SK-N-SH (cell line): Measurements from ENCODE around the gene ADIRF. TPM values are rescaled to one million over a fixed set of nuclear protein-coding genes. Genes with fewer than 3 reads are reported as not detected.
"Not testable (repeated sequence)": the region's sequence is repeated elsewhere in the genome, so short reads cannot be mapped to it uniquely, and the experiment has no call there.

Experiments
- CTCF ChIA-PET: fragments of 300-600, 350-600 bp; formaldehyde crosslinking; extraction: SDS; loops from one replicate; lab custom pipeline; 2021; lab: Yijun Ruan, JAX
- POLR2A ChIA-PET: fragments of 350-600 bp; sonication (Branson Sonifier 250); formaldehyde crosslinking; extraction: SDS; loops from one replicate; lab custom pipeline; 2020; ENCODE audit warnings: antibody characterized with exemption, inconsistent platforms; lab: Yijun Ruan, JAX
- DNase-seq: peaks from one replicate; pipeline ENCODE4 v3.0.0; 2012
- H2AFZ ChIP-seq: fragments of 200-600 bp; sonication (generic); 2 replicates; pipeline ENCODE4 v1.8.1; 2016; ENCODE audit warnings: antibody characterized with exemption, mild to moderate bottlenecking, low read depth
- H3F3A ChIP-seq: fragments of 200-600 bp; sonication (generic); replicated peaks from 2 replicates; pipeline ENCODE3; 2016; ENCODE audit warnings: antibody characterized with exemption, mild to moderate bottlenecking; ENCODE audit not compliant: insufficient read depth
- H3K27ac ChIP-seq, 2 experiments: fragments of 200-500 bp in 1 of 2; fragments of 200-600 bp in 1 of 2; sonication (Bioruptor generic) in 1 of 2; sonication (generic), shearing (Covaris generic) in 1 of 2; 2 replicates each; pipeline versions ENCODE4 v1.5.1 to v1.6.1; 2014 to 2016; ENCODE audit warnings: low read depth in 2 of 2, inconsistent platforms in 1 of 2, low read length in 1 of 2, mild to moderate bottlenecking in 1 of 2, mixed read lengths in 1 of 2
- H3K27me3 ChIP-seq: fragments of 200-600 bp; sonication (generic), shearing (Covaris generic); 2 replicates; pipeline ENCODE4 v1.6.1; 2016; ENCODE audit warnings: mixed run types; ENCODE audit not compliant: insufficient read depth
- H3K36me3 ChIP-seq, 2 experiments: fragments of 200-500 bp in 1 of 2; fragments of 200-600 bp in 1 of 2; sonication (Bioruptor generic) in 1 of 2; sonication (generic) in 1 of 2; replicated peaks in 1 of 2; 2 replicates each; pipeline versions ENCODE3 to v1.5.1; 2014 to 2016; ENCODE audit warnings: low read length in 1 of 2, mild to moderate bottlenecking in 1 of 2; ENCODE audit not compliant: insufficient read depth in 2 of 2, control insufficient read depth in 1 of 2
- H3K4me1 ChIP-seq, 2 experiments: fragments of 200-500 bp in 1 of 2; fragments of 200-600 bp in 1 of 2; sonication (Bioruptor generic) in 1 of 2; sonication (generic), shearing (Covaris generic) in 1 of 2; 2 replicates each; pipeline versions ENCODE4 v1.5.1 to v1.6.1; 2014 to 2016; ENCODE audit warnings: low read depth in 1 of 2, low read length in 1 of 2, mixed run types in 1 of 2; ENCODE audit not compliant: insufficient read depth in 2 of 2, control insufficient read depth in 1 of 2
- H3K4me2 ChIP-seq: fragments of 200-600 bp; sonication (generic), shearing (Covaris generic); 2 replicates; pipeline ENCODE4 v1.6.1; 2017; ENCODE audit warnings: mixed run types
- H3K4me3 ChIP-seq, 2 experiments: fragments of 200-500 bp in 1 of 2; fragments of 200-600 bp in 1 of 2; sonication (Bioruptor generic) in 1 of 2; sonication (generic), shearing (Covaris generic) in 1 of 2; 2 replicates each; pipeline versions ENCODE4 v1.5.1 to v1.8.1; 2014 to 2016; ENCODE audit warnings: low read depth in 2 of 2, inconsistent platforms in 1 of 2, low read length in 1 of 2, mild to moderate bottlenecking in 1 of 2, mixed read lengths in 1 of 2, moderate library complexity in 1 of 2
- H3K79me2 ChIP-seq: fragments of 200-600 bp; sonication (generic); 2 replicates; pipeline ENCODE4 v1.8.1; 2017; ENCODE audit warnings: mild to moderate bottlenecking; ENCODE audit not compliant: insufficient read depth
- H3K9ac ChIP-seq: fragments of 200-600 bp; sonication (generic); 2 replicates; pipeline ENCODE4 v1.6.1; 2017; ENCODE audit warnings: mixed run types
- H3K9me2 ChIP-seq: fragments of 200-600 bp; sonication (generic); 2 replicates; pipeline ENCODE4 v1.6.1; 2017; ENCODE audit warnings: mixed run types
- H3K9me3 ChIP-seq: fragments of 200-600 bp; sonication (generic); 2 replicates; pipeline ENCODE4 v1.6.1; 2017; ENCODE audit warnings: mixed run types, mild to moderate bottlenecking, moderate library complexity
- H4K20me1 ChIP-seq: fragments of 200-600 bp; sonication (generic); 2 replicates; pipeline ENCODE4 v1.6.1; 2017; ENCODE audit warnings: mild to moderate bottlenecking, mixed run types; ENCODE audit not compliant: insufficient read depth
- CHD2 ChIP-seq: fragments of 150-350 bp; IDR thresholded peaks from 2 replicates; pipeline ENCODE4 v1.6.1; 2018; ENCODE audit warnings: low read length; ENCODE audit not compliant: partially characterized antibody
- ELF1 ChIP-seq: IDR thresholded peaks from 2 replicates; pipeline ENCODE4 v1.4.0; 2012
- EP300 ChIP-seq, 2 experiments: IDR thresholded peaks; 2 replicates each; pipeline versions ENCODE4 v1.4.0 to v1.6.1; 2012; ENCODE audit warnings: borderline replicate concordance in 1 of 2, low read depth in 1 of 2, low read length in 1 of 2
- FOXJ3 ChIP-seq: sonication (generic); formaldehyde crosslinking; IDR thresholded peaks from 2 replicates; pipeline ENCODE4 v1.5.1; 2020; ENCODE audit warnings: mild to moderate bottlenecking, missing genetic modification reagents
- FOXM1 ChIP-seq: IDR thresholded peaks from 2 replicates; pipeline ENCODE4 v1.4.0; 2012; ENCODE audit warnings: low read depth, mild to moderate bottlenecking
- GATA2 ChIP-seq: sonication (generic); formaldehyde crosslinking; IDR thresholded peaks from 2 replicates; pipeline ENCODE4 v1.5.0; 2020; ENCODE audit warnings: mild to moderate bottlenecking, missing genetic modification reagents
- IRF3 ChIP-seq: fragments of 150-350 bp; IDR thresholded peaks from 2 replicates; pipeline ENCODE4 v1.6.1; 2016; ENCODE audit warnings: mild to moderate bottlenecking, low read depth, low read length
- JUND ChIP-seq: IDR thresholded peaks from 2 replicates; pipeline ENCODE4 v1.4.0; 2012
- MEF2A ChIP-seq: IDR thresholded peaks from 2 replicates; pipeline ENCODE4 v1.4.0; 2012; ENCODE audit warnings: low read depth, borderline replicate concordance
- MXI1 ChIP-seq: IDR thresholded peaks from 2 replicates; pipeline ENCODE4 v1.6.1; 2012; ENCODE audit warnings: mild to moderate bottlenecking, low read depth, low read length, improper control_type of control experiment
- NRF1 ChIP-seq: IDR thresholded peaks from 2 replicates; pipeline ENCODE4 v1.6.1; 2012; ENCODE audit warnings: low read depth, mild to moderate bottlenecking, low read length
- POLR2AphosphoS5 ChIP-seq: IDR thresholded peaks from 2 replicates; pipeline ENCODE4 v1.6.1; 2012; ENCODE audit warnings: low read depth, low read length
- RAD21 ChIP-seq: IDR thresholded peaks from 2 replicates; pipeline ENCODE4 v1.6.1; 2012; ENCODE audit warnings: mild to moderate bottlenecking, low read length
- RFX5 ChIP-seq: IDR thresholded peaks from 2 replicates; pipeline ENCODE4 v1.6.1; 2012; ENCODE audit warnings: mild to moderate bottlenecking, improper control_type of control experiment, low read length
- SMC3 ChIP-seq: IDR thresholded peaks from 2 replicates; pipeline ENCODE4 v1.6.1; 2012; ENCODE audit warnings: low read depth, low read length, improper control_type of control experiment
- TEAD4 ChIP-seq: IDR thresholded peaks from 2 replicates; pipeline ENCODE4 v1.4.0; 2012; ENCODE audit warnings: mild to moderate bottlenecking, borderline replicate concordance; ENCODE audit not compliant: insufficient read depth
- USF2 ChIP-seq: fragments of 150-350 bp; IDR thresholded peaks from 2 replicates; pipeline ENCODE4 v1.6.1; 2017; ENCODE audit warnings: antibody characterized with exemption, low read length, low read depth, borderline replicate concordance
- ZBTB33 ChIP-seq: IDR thresholded peaks from 2 replicates; pipeline ENCODE4 v1.4.0; 2012; ENCODE audit warnings: low read depth, borderline replicate concordance
- WGBS: methylation state at CpG from one replicate; pipeline ENCODE4 v1.1.6; 2017; ENCODE audit warnings: low lambda C conversion rate; 5-methylcytosine and 5-hydroxymethylcytosine counted together
- polyA plus RNA-seq, 3 experiments: library from polyadenylated mRNA; depleted of rRNA; stranded (reverse); fragments of >200 nt; gene quantifications; 2 replicates each; pipeline ENCODE4 v1.2.3, GENCODE V29; 2012

Gene ADIRF
- polyA plus RNA-seq, 1 of the 3 experiments (the other 2 are of a cell fraction) = not detected

- Histone ChIP-seq H3K9ac (no peak overlapping the region), H3K27me3 (no peaks in the 10 kb centered on the region), H3F3A (peaks cover 11% of the 10 kb centered on the region), H3K4me1 (no peaks in the 10 kb centered on the region), H3K4me3 (no peak overlapping the region), H3K27ac (no peak overlapping the region), H2AFZ (no peak overlapping the region; the same call in 1 of the 2 replicates), H3K9me3 (no peaks in the 10 kb centered on the region), H3K79me2 (no peaks in the 10 kb centered on the region), H3K4me2 (no peak overlapping the region), H3K36me3 (no peaks in the 10 kb centered on the region), H3K9me2 (no peaks in the 10 kb centered on the region), H4K20me1 (no peaks in the 10 kb centered on the region)
- 100% methylated on average over 1 of the region's 2 CpGs for WGBS
- DNase-seq = no peak
- CTCF ChIA-PET = interaction anchor here (0.6 to 4.5 kb wide), 17 partner anchors 9 to 568 kb away, joined by 3 to 23 read pairs (median 4); partner anchors contain the start of genes MMRN2 and SNCG
- POLR2A ChIA-PET = no interaction called here
- TF ChIP-seq IRF3 (no peak), JUND (no peak), MXI1 (no peak), FOXM1 (no peak), SMC3 (no peak), RFX5 (no peak), NRF1 (no peak), EP300 (IDR thresholded peaks at IDR 0.05; ENCODE audit: borderline replicate concordance in 1 of 2, low read depth in 1 of 2, low read length in 1 of 2) (no peak), CHD2 (no peak), USF2 (no peak), ELF1 (no peak), FOXJ3 (CRISPR knock-in tag) (no peak), MEF2A (no peak), TEAD4 (no peak), RAD21 (no peak), ZBTB33 (no peak), GATA2 (CRISPR knock-in tag) (no peak), POLR2AphosphoS5 (no peak)
Observed at GRCh38 chr10:86938260-86938659, 30.0 kb upstream of the ADIRF start.

DNA sequence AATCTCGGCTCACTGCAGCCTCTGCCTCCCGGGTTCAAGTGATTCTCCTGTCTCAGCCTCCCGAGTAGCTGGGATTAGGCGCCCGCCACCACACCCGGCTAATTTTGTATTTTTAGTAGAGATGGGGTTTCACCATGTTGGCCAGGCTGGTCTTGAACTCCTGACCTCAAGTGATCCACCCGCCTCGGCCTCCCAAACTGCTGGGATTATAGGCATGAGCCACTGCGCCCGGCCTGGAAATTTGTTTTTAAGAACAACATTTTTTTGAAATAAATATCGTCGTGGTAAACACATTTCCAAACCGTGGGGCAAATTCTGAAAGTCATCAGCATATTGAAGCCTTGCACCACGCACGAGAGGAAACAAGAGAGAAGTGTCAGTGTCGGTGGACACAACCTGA lies 28.2 kb upstream of the ADIRF start:
- H3K9me3 ChIP-seq, H3K9ac ChIP-seq, H3K4me2 ChIP-seq, H3K79me2 ChIP-seq, POLR2A ChIA-PET, H3K27me3 ChIP-seq, H3K27ac ChIP-seq, H3K4me3 ChIP-seq, H2AFZ ChIP-seq, DNase-seq, H3K9me2 ChIP-seq, H3K4me1 ChIP-seq, H3K36me3 ChIP-seq, H4K20me1 ChIP-seq: not testable (repeated sequence)
- H3F3A ChIP-seq = peaks cover 11% of the 10 kb centered on the region
- CTCF ChIA-PET = interaction anchor here (0.6 to 4.5 kb wide), 15 partner anchors 8 to 298 kb away, joined by 3 to 23 read pairs (median 4); no protein-coding TSS in a partner anchor
- WGBS = 84% methylated on average over 16 of the region's 16 CpGs
